Mesodermal cell (in vitro differentiated cells): ENCODE data around the gene PDE2A.

Experiments
- H3K27ac ChIP-seq: 2 replicates; pipeline ENCODE4 v1.7.0; 2013; ENCODE audit warnings: mild to moderate bottlenecking, low read depth, low read length, moderate library complexity; ENCODE audit not compliant: severe bottlenecking
- H3K36me3 ChIP-seq: 2 replicates; pipeline ENCODE4 v1.7.1; 2013; ENCODE audit warnings: mild to moderate bottlenecking, low read length, moderate library complexity; ENCODE audit not compliant: control insufficient read depth, insufficient read depth
- H3K4me1 ChIP-seq: one replicate; pipeline ENCODE4 v1.7.1; 2013; ENCODE audit warnings: mild to moderate bottlenecking, low read length; ENCODE audit not compliant: insufficient read depth, control insufficient read depth, poor library complexity, severe bottlenecking
- H3K4me3 ChIP-seq: 2 replicates; pipeline ENCODE4 v1.7.0; 2013; ENCODE audit warnings: low read length, control low read depth, mild to moderate bottlenecking; ENCODE audit not compliant: insufficient read depth, poor library complexity, severe bottlenecking; ENCODE audit errors: extremely low read depth
- H3K9me3 ChIP-seq: 2 replicates; pipeline ENCODE4 v1.7.1; 2013; ENCODE audit warnings: mild to moderate bottlenecking, low read length, moderate library complexity; ENCODE audit not compliant: control insufficient read depth
- WGBS, 2 experiments: methylation state at CpG; one replicate each; pipeline ENCODE4 v1.1.5; 2013; ENCODE audit warnings: missing lambda C conversion rate in 2 of 2; ENCODE audit not compliant: insufficient coverage in 2 of 2; 5-methylcytosine and 5-hydroxymethylcytosine counted together

The PDE2A gene

GRCh38 chr11:72607496-72607895 lies 66.7 kb downstream of the PDE2A start:
- H3K4me1 ChIP-seq = peaks cover 2% of the 10 kb centered on the region
- H3K36me3 ChIP-seq = no peaks in the 10 kb centered on the region
- WGBS, 2 experiments = 71% methylated on average over 1 of the region's 2 CpGs; no CpG with 5 or more reads in 1 of the 2 experiments
- no peaks in the 10 kb centered on the region for H3K9me3 ChIP-seq
- no peak overlapping the region for H3K4me3 ChIP-seq
- no peak overlapping the region for H3K27ac ChIP-seq

- 87 to 89% methylated on average over 8 to 11 of the region's 13 CpGs for WGBS, 2 experiments
- peaks cover 2% of the 10 kb centered on the region for H3K4me1 ChIP-seq
- no peak overlapping the region for H3K27ac ChIP-seq
- H3K36me3 ChIP-seq = no peaks in the 10 kb centered on the region
- no peaks in the 10 kb centered on the region for H3K9me3 ChIP-seq
- no peak overlapping the region for H3K4me3 ChIP-seq
Observed at GRCh38 chr11:72606748-72607468, 67.3 kb downstream of the PDE2A start.

- H3K4me1 ChIP-seq = peaks cover 2% of the 10 kb centered on the region
- H3K27ac ChIP-seq = no peak overlapping the region
- WGBS, 2 experiments = 83 to 92% methylated on average over 3 to 8 of the region's 13 CpGs
- no peaks in the 10 kb centered on the region for H3K36me3 ChIP-seq
- H3K9me3 ChIP-seq = no peaks in the 10 kb centered on the region
- H3K4me3 ChIP-seq = no peak overlapping the region
Observed at GRCh38 chr11:72605973-72606747, 68.1 kb downstream of the PDE2A start.

- Histone ChIP-seq H3K27ac (no peak overlapping the region), H3K4me1 (peaks cover 11% of the 10 kb centered on the region), H3K4me3 (no peak overlapping the region), H3K9me3 (no peaks in the 10 kb centered on the region), H3K36me3 (no peaks in the 10 kb centered on the region)
- WGBS, 2 experiments = 78 to 86% methylated on average over 1 of the region's 1 CpG
Observed at GRCh38 chr11:72604256-72604655, 70.0 kb downstream of the PDE2A start.

- Histone ChIP-seq H3K27ac (no peak overlapping the region), H3K4me1 (peaks cover 14% of the 10 kb centered on the region), H3K36me3 (no peaks in the 10 kb centered on the region), H3K9me3 (no peaks in the 10 kb centered on the region), H3K4me3 (no peak overlapping the region)
- WGBS, 2 experiments = 89 to 97% methylated on average over 8 to 9 of the region's 11 CpGs
Observed at GRCh38 chr11:72602250-72602904, 71.8 kb downstream of the PDE2A start.

GRCh38 chr11:72600557-72600956 lies 73.7 kb downstream of the PDE2A start:
- Histone ChIP-seq H3K36me3 (no peaks in the 10 kb centered on the region), H3K4me3 (no peak overlapping the region), H3K9me3 (no peaks in the 10 kb centered on the region), H3K27ac (no peak overlapping the region), H3K4me1 (peaks cover 11% of the 10 kb centered on the region)
- 74 to 75% methylated on average over 5 to 7 of the region's 9 CpGs for WGBS, 2 experiments

- Histone ChIP-seq H3K27ac (no peak overlapping the region), H3K4me1 (peaks cover 11% of the 10 kb centered on the region), H3K4me3 (no peak overlapping the region), H3K36me3 (no peaks in the 10 kb centered on the region), H3K9me3 (no peaks in the 10 kb centered on the region)
- 77 to 90% methylated on average over 7 to 10 of the region's 11 CpGs for WGBS, 2 experiments
Observed at GRCh38 chr11:72599325-72600117, 74.7 kb downstream of the PDE2A start.

- WGBS, 2 experiments = 41 to 42% methylated on average over 11 of the region's 11 CpGs
- H3K27ac ChIP-seq = no peak overlapping the region
- H3K9me3 ChIP-seq = no peaks in the 10 kb centered on the region
- H3K4me1 ChIP-seq = peaks cover 11% of the 10 kb centered on the region
- no peaks in the 10 kb centered on the region for H3K36me3 ChIP-seq
- H3K4me3 ChIP-seq = no peak overlapping the region
Observed at GRCh38 chr11:72598906-72599305, 75.3 kb downstream of the PDE2A start.

- Histone ChIP-seq H3K4me3 (no peak overlapping the region), H3K4me1 (peaks cover 11% of the 10 kb centered on the region), H3K9me3 (no peaks in the 10 kb centered on the region), H3K36me3 (no peaks in the 10 kb centered on the region), H3K27ac (no peak overlapping the region)
- WGBS, 2 experiments = 87 to 100% methylated on average over 4 to 6 of the region's 6 CpGs
Observed at GRCh38 chr11:72598466-72598865, 75.8 kb downstream of the PDE2A start.

- 61 to 86% methylated on average over 2 of the region's 3 CpGs for WGBS, 2 experiments
- no peaks in the 10 kb centered on the region for H3K36me3 ChIP-seq
- peaks cover 11% of the 10 kb centered on the region for H3K4me1 ChIP-seq
- no peaks in the 10 kb centered on the region for H3K9me3 ChIP-seq
- no peak overlapping the region for H3K4me3 ChIP-seq
- no peak overlapping the region for H3K27ac ChIP-seq
Observed at GRCh38 chr11:72597721-72598120, 76.5 kb downstream of the PDE2A start.
